GM23248 (cell line): ENCODE measurements around the gene OR4K13.

Experiments
- EZH2 ChIP-seq: fragments of 200-600 bp; sonication (generic); IDR thresholded peaks from 2 replicates; pipeline ENCODE4 v1.6.1; 2018; ENCODE audit warnings: antibody characterized with exemption, mild to moderate bottlenecking; ENCODE audit not compliant: insufficient read depth, poor library complexity, severe bottlenecking
- EZH2phosphoT487 ChIP-seq: fragments of 200-600 bp; sonication (generic); IDR thresholded peaks from 2 replicates; pipeline ENCODE4 v1.6.1; 2018; ENCODE audit warnings: antibody characterized with exemption, moderate library complexity, mild to moderate bottlenecking, low read depth; ENCODE audit not compliant: insufficient read depth

GRCh38 chr14:20008156-20008555 lies 27.7 kb downstream of the OR4K13 start:
- TF ChIP-seq EZH2 (no peak), EZH2phosphoT487 (no peak)
